Adrenal gland (tissue), 12 donors: ENCODE measurements around the gene TMEM17. TPM values are rescaled to one million over a fixed set of nuclear protein-coding genes. Genes with fewer than 3 reads are reported as not detected.

Experiments used
- DNase-seq, 7 donors: peaks; one replicate each; pipeline ENCODE4 v3.0.0-alpha.2; 2019 to 2020
- H3K27ac ChIP-seq, 5 donors: fragments of 200-600 bp; sonication (generic) in 4 of 5; 1 replicate in 3 of 5; 2 replicates in 2 of 5; pipeline versions ENCODE4 v1.5.1 to v1.8.0; 2016 to 2020; ENCODE audit warnings: mild to moderate bottlenecking in 1 of 5
- H3K27me3 ChIP-seq: fragments of 200-600 bp; 2 replicates; pipeline ENCODE4 v1.8.0; 2021
- H3K36me3 ChIP-seq, 2 donors: fragments of 200-600 bp; replicated peaks in 1 of 2; 1 replicate in 1 of 2; 2 replicates in 1 of 2; pipeline versions ENCODE4 v1.5.1 to v1.8.0; 2018 to 2022
- H3K4me1 ChIP-seq, 2 donors: fragments of 200-600 bp; replicated peaks in 1 of 2; 1 replicate in 1 of 2; 2 replicates in 1 of 2; pipeline versions ENCODE4 v1.5.1 to v1.8.0; 2018 to 2021
- H3K4me3 ChIP-seq, 4 donors: fragments of 200-600 bp; sonication (generic) in 3 of 4; one replicate each; pipeline ENCODE4 v1.5.1; 2016 to 2018
- H3K9me3 ChIP-seq, 3 donors: fragments of 200-600 bp; sonication (generic) in 1 of 3; replicated peaks in 1 of 3; 1 replicate in 2 of 3; 2 replicates in 1 of 3; pipeline versions ENCODE4 v1.5.1 to v1.8.0; 2016 to 2021
- CTCF ChIP-seq, 6 experiments: fragments of 450-650 bp in 4 of 6; fragments of 200-600 bp in 2 of 6; sonication (generic) in 1 of 6; IDR thresholded peaks; 1 replicate in 5 of 6; 2 replicates in 1 of 6; pipeline versions ENCODE4 v1.5.1 to v1.8.0; 2016 to 2021; ENCODE audit warnings: antibody characterized with exemption in 6 of 6, mild to moderate bottlenecking in 2 of 6, moderate library complexity in 1 of 6
- POLR2A ChIP-seq, 2 donors: fragments of 450-650 bp; IDR thresholded peaks; one replicate each; pipeline ENCODE4 v1.6.1; 2017; ENCODE audit warnings: antibody characterized with exemption in 2 of 2, mild to moderate bottlenecking in 2 of 2, moderate library complexity in 1 of 2
- WGBS, 4 donors: extraction: QIAGEN DNeasy Blood & Tissue Kit in 2 of 4; methylation state at CpG; one replicate each; pipeline versions ENCODE4 v1.1.5 to v1.1.7; 2013 to 2017; 5-methylcytosine and 5-hydroxymethylcytosine counted together
- intact Hi-C, 2 donors: fragments of 100-400 bp; cut with DNase I; formaldehyde crosslinking; loops; one replicate each; pipeline versions ENCODE4 v1.14.1 to v1.15.0; 2022 to 2023
- polyA plus RNA-seq, 3 donors: library from polyadenylated mRNA; stranded (reverse); fragments of 200-250 nt in 2 of 3; fragments of 350-450 nt in 1 of 3; fragmentation: Illumina TruSeq in 1 of 3; extraction: RNeasy Lipid Tissue Mini Kit (QIAGEN cat#74804) in 1 of 3; gene quantifications; one replicate each; pipeline ENCODE4 v1.2.3, GENCODE V29; 2013 to 2014
- total RNA-seq, 9 donors: library from RNA; depleted of rRNA in 4 of 9; stranded (reverse); fragments of >200 nt in 4 of 9; fragments of 120-200 nt in 1 of 9; fragmentation: NEBNext Ultra II Directional in 1 of 9; extraction: Animal tissue kit (Norgen Biotek cat#: 25700) in 1 of 9; gene quantifications; one replicate each; pipeline versions ENCODE4 v1.1.0 to v1.2.4, GENCODE V29; 2013 to 2023
- donor health status: healthy with polysubstance abuse.
- donor health status: Bipolar disorder and iron deficiency.
- donor health status: DM: yes; HTN: yes; CAD: no.
- donor health status: DM: no; HTN: no; CAD: no.
- donor health status: DM: no; HTN: no; CAD: no.
- donor health status: DM: yes; HTN: yes; CAD: no.

TMEM17 gene
- total and polyA plus RNA-seq, 12 donors: 0.30 to 7.2 (median 3.5) TPM

GRCh38 chr2:62455957-62456692 lies 49.9 kb downstream of the TMEM17 start:
- WGBS, 4 donors: 90 to 91% (median 91%) methylated on average over 6 of the region's 6 CpGs
- H3K4me3 ChIP-seq: no peak overlapping the region

GRCh38 chr2:62453955-62454354 lies 52.0 kb downstream of the TMEM17 start:
- DNase-seq: no peak
- 30 to 64% (median 61%) methylated on average over 3 of the region's 3 CpGs for WGBS, 4 donors
- intact Hi-C loops: no loop called here
- no peak overlapping the region for H3K27ac ChIP-seq
- H3K9me3 ChIP-seq: no peaks in the 10 kb centered on the region
- no peak overlapping the region for H3K4me3 ChIP-seq
- TF ChIP-seq POLR2A (IDR thresholded peaks at IDR 0.05) (no peak), CTCF (IDR thresholded peaks at IDR 0.05) (no peak)
- H3K36me3 ChIP-seq: no peaks in the 10 kb centered on the region
- peaks cover 0 to 9% of the 10 kb centered on the region in 2 donors for H3K4me1 ChIP-seq
- no peaks in the 10 kb centered on the region for H3K27me3 ChIP-seq

More at GRCh38 chr2:62455957-62456692, 49.9 kb downstream of the TMEM17 start:
- Histone ChIP-seq H3K27me3 (no peaks in the 10 kb centered on the region), H3K27ac (no peak overlapping the region), H3K9me3 (no peaks in the 10 kb centered on the region), H3K36me3 (no peaks in the 10 kb centered on the region), H3K4me1 (peaks cover 0 to 9% of the 10 kb centered on the region in 2 donors)
- no peak for TF ChIP-seq POLR2A (IDR thresholded peaks at IDR 0.05)
- no peak for TF ChIP-seq CTCF (IDR thresholded peaks at IDR 0.05)
- intact Hi-C loops: loop anchor here (2.0 to 5.0 kb wide), 2 partner anchors 316 to 319 kb away; no protein-coding TSS in a partner anchor
- DNase-seq: no peak

- DNase-seq: no peak
- peaks cover 0 to 9% of the 10 kb centered on the region in 2 donors for H3K4me1 ChIP-seq
- no peak overlapping the region for H3K4me3 ChIP-seq
- TF ChIP-seq CTCF (IDR thresholded peaks at IDR 0.05) (no peak), POLR2A (IDR thresholded peaks at IDR 0.05) (no peak)
- no peaks in the 10 kb centered on the region for H3K9me3 ChIP-seq
- H3K27ac ChIP-seq: no peak overlapping the region
- WGBS, 4 donors: 71 to 91% (median 83%) methylated on average over 6 to 7 of the region's 7 CpGs
- no peaks in the 10 kb centered on the region for H3K27me3 ChIP-seq
- intact Hi-C loops: no loop called here
- H3K36me3 ChIP-seq: no peaks in the 10 kb centered on the region
Observed at GRCh38 chr2:62452701-62453454, 53.1 kb downstream of the TMEM17 start.

GRCh38 chr2:62450716-62451191 lies 55.2 kb downstream of the TMEM17 start:
- no peak for DNase-seq
- WGBS, 4 donors: 81 to 94% (median 87%) methylated on average over 8 to 9 of the region's 9 CpGs
- Histone ChIP-seq H3K27me3 (no peaks in the 10 kb centered on the region), H3K4me1 (no peaks in the 10 kb centered on the region), H3K36me3 (no peaks in the 10 kb centered on the region), H3K9me3 (no peaks in the 10 kb centered on the region), H3K4me3 (no peak overlapping the region), H3K27ac (no peak overlapping the region)
- TF ChIP-seq CTCF (IDR thresholded peaks at IDR 0.05) (no peak), POLR2A (IDR thresholded peaks at IDR 0.05) (no peak)
- intact Hi-C loops: no loop called here
